ENCODE data around the gene ARHGAP31.
"Not testable (repeated sequence)": the region's sequence is repeated elsewhere in the genome, so short reads cannot be mapped to it uniquely, and the experiment has no call there.

The ARHGAP31 gene

GRCh38 chr3:119352034-119352609 lies 57.9 kb downstream of the ARHGAP31 start:
- DNase-seq (ENCODE audit: low spot score), result no peak

- DNase-seq (ENCODE audit: low spot score), result no peak
These were observed 58.8 kb downstream of the ARHGAP31 start for GRCh38 chr3:119352863-119353527.

- not testable (repeated sequence) for DNase-seq (ENCODE audit: low spot score)
These were observed 61.4 kb downstream of the ARHGAP31 start for GRCh38 chr3:119355608-119356007.

GRCh38 chr3:119356646-119357045 lies 62.5 kb downstream of the ARHGAP31 start:
- no peak for DNase-seq (ENCODE audit: low spot score)

GRCh38 chr3:119357190-119357589 lies 63.0 kb downstream of the ARHGAP31 start:
- no peak for DNase-seq (ENCODE audit: low spot score)

- DNase-seq (ENCODE audit: low spot score), result no peak
These were observed 65.5 kb downstream of the ARHGAP31 start for GRCh38 chr3:119359476-119360326.

- DNase-seq (ENCODE audit: low spot score), result no peak
These were observed 66.7 kb downstream of the ARHGAP31 start for GRCh38 chr3:119360736-119361462.

- DNase-seq (ENCODE audit: low spot score), result no peak
These were observed 67.8 kb downstream of the ARHGAP31 start for GRCh38 chr3:119362010-119362409.

- no peak for DNase-seq (ENCODE audit: low spot score)
These were observed 69.0 kb downstream of the ARHGAP31 start for GRCh38 chr3:119362940-119363725.

- no peak for DNase-seq (ENCODE audit: low spot score)
These were observed 70.2 kb downstream of the ARHGAP31 start for GRCh38 chr3:119364401-119364800.

- no peak for DNase-seq (ENCODE audit: low spot score)
These were observed 71.2 kb downstream of the ARHGAP31 start for GRCh38 chr3:119365418-119365817.

GRCh38 chr3:119367000-119367399 lies 72.8 kb downstream of the ARHGAP31 start:
- no peak for DNase-seq (ENCODE audit: low spot score)

- no peak for DNase-seq (ENCODE audit: low spot score)
These were observed 74.1 kb downstream of the ARHGAP31 start for GRCh38 chr3:119368298-119368697.

GRCh38 chr3:119371786-119372185 lies 77.6 kb downstream of the ARHGAP31 start:
- not testable (repeated sequence) for DNase-seq (ENCODE audit: low spot score)

GRCh38 chr3:119375106-119375505 lies 80.9 kb downstream of the ARHGAP31 start:
- DNase-seq (ENCODE audit: low spot score), result no peak

- no peak for DNase-seq (ENCODE audit: low spot score)
These were observed 81.3 kb downstream of the ARHGAP31 start for GRCh38 chr3:119375510-119375909.

- DNase-seq (ENCODE audit: low spot score), result no peak
These were observed 82.6 kb downstream of the ARHGAP31 start for GRCh38 chr3:119376758-119377157.

- no peak for DNase-seq (ENCODE audit: low spot score)
These were observed 84.1 kb downstream of the ARHGAP31 start for GRCh38 chr3:119378259-119378803.

- DNase-seq (ENCODE audit: low spot score), result no peak
These were observed 86.5 kb downstream of the ARHGAP31 start for GRCh38 chr3:119380697-119381096.

GRCh38 chr3:119382134-119382533 lies 88.0 kb downstream of the ARHGAP31 start:
- DNase-seq (ENCODE audit: low spot score), result no peak

- no peak for DNase-seq (ENCODE audit: low spot score)
These were observed 94.4 kb downstream of the ARHGAP31 start for GRCh38 chr3:119388577-119388976.
